Heart left ventricle (tissue), 13 donors: Measurements from ENCODE around the gene SPAG9.

ENCODE experiments used
- POLR2A ChIP-seq, 2 donors: fragments of 450-650 bp; IDR thresholded peaks; one replicate each; pipeline ENCODE4 v1.6.1; 2017; ENCODE audit warnings: antibody characterized with exemption in 2 of 2, mild to moderate bottlenecking in 2 of 2, moderate library complexity in 2 of 2
- TF ChIP-seq, protein P1 (sequence below), 12 donors: fragments of 200-600 bp; sonication (generic) in 4 of 12; IDR thresholded peaks; one replicate each; pipeline versions ENCODE4 v1.5.0 to v1.8.0; 2018 to 2022; ENCODE audit warnings: antibody characterized with exemption in 12 of 12, mild to moderate bottlenecking in 5 of 12
- donor health status: ischemic (EF 13 %, LVEDD 7.1; RV severe dilation, severe dysfunction).
- donor health status: DM: no; HTN: yes; CAD: no.
- donor health status: DM: no; HTN: no; CAD: no.
- donor health status: ischemic (EF 25% LVEDD 6.9; RV normal size, moderate dysfunction).
- donor health status: ischemic (EF 25% LVEDD 5.7; RV mildly dilated, moderate dysfunction).
- donor health status: ischemic (EF 35%, LVEDD 5.7; RV mildly dilated, moderate dysfunction).
- donor health status: nonischemic (EF 11% LVEDD 7.7; RV severe dilation, severe dysfunction).
- donor health status: DM: yes; HTN: yes; CAD: no.
- donor health status: PGD.
- donor health status: ischemic (EF 29% LVEDD 5.4; RV normal size, mild dysfunction).
- donor health status: nonischemic (EF 23%, LVEDD 6.1; RV moderate dilation, normal function).

DNA sequence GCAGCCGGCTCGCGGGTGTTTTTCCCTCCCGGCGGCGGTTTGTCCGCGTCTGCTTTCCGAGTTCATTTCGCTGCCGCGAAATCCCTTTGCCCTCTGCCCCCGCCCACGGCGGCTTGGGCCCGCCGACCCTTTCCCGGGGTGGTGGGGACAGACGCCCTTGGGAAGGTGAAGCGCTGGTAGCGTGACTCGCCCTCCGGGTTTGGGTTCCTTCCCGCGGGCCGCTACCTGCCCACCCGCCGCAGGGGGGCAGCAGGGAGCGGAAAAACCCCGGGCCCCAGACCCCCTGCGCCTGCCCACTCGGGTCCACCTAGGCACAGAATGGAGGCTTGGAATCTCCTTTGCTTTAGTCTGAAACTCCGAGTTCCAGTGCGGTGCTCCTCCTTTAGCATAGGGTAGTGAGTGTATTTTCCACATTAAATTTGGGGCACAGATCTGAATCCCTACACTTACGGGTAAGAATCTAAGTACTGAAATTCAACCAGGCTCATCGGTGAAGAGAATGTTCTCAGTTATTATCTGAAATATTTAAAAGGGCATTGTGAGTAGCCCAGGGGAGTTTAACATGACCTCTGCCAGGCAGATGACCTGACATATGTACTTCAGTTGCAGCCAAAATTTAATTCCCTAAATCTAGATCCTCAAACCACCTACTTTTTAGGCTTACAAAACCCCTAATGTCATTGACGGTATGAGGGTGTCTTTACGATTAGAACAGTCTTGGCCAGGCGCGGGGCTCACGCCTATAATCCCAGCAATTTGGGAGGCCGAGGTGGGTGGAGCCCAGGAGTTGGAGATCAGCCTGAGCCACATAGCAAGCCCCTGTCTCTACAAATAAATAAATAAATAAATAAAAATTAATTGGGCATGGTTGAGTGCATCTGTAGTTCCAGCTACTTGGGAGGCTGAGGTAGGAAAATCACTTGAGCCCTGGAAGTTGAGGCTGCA, 46.6 kb upstream of the SPAG9 start:
- TF ChIP-seq, protein P1, sequence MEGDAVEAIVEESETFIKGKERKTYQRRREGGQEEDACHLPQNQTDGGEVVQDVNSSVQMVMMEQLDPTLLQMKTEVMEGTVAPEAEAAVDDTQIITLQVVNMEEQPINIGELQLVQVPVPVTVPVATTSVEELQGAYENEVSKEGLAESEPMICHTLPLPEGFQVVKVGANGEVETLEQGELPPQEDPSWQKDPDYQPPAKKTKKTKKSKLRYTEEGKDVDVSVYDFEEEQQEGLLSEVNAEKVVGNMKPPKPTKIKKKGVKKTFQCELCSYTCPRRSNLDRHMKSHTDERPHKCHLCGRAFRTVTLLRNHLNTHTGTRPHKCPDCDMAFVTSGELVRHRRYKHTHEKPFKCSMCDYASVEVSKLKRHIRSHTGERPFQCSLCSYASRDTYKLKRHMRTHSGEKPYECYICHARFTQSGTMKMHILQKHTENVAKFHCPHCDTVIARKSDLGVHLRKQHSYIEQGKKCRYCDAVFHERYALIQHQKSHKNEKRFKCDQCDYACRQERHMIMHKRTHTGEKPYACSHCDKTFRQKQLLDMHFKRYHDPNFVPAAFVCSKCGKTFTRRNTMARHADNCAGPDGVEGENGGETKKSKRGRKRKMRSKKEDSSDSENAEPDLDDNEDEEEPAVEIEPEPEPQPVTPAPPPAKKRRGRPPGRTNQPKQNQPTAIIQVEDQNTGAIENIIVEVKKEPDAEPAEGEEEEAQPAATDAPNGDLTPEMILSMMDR (IDR thresholded peaks at IDR 0.05) = peak; percentile 33 to 73 (median 64)
- no peak for TF ChIP-seq POLR2A (IDR thresholded peaks at IDR 0.05)
